Measurements from ENCODE around the gene BDNF. TPM values are rescaled to one million over a fixed set of nuclear protein-coding genes. Genes with fewer than 3 reads are reported as not detected.
"Not testable (repeated sequence)": the region's sequence is repeated elsewhere in the genome, so short reads cannot be mapped to it uniquely, and the experiment has no call there.

BDNF gene
- total and polyA plus RNA-seq, 2 donors (not counting 1 experiment from before 2014, with no cell fraction given): not detected

- WGBS (ENCODE audit: insufficient coverage): 97% methylated on average over 6 of the region's 10 CpGs
- CTCF ChIA-PET; H3K9me3 ChIP-seq (ENCODE audit: control extremely low read depth in 1 of 3, control insufficient read depth in 2 of 3, insufficient read depth in 1 of 3, low read length in 2 of 3); DNase-seq; POLR2A ChIA-PET; H4K20me1 ChIP-seq (ENCODE audit: control insufficient read depth, insufficient read depth, low read length, poor library complexity, severe bottlenecking); H3K27me3 ChIP-seq (replicated peaks in 1 of 4; ENCODE audit: control extremely low read depth in 1 of 4, control insufficient read depth in 3 of 4, insufficient read depth in 4 of 4, low read length in 3 of 4); H3K4me3 ChIP-seq (ENCODE audit: control extremely low read depth in 1 of 5, extremely low read depth in 1 of 5, insufficient read depth in 1 of 5, low read depth in 2 of 5, low read length in 4 of 5); H3K27me3 Mint-ChIP-seq; H3K27ac Mint-ChIP-seq; H3K4me1 Mint-ChIP-seq; ATAC-seq (ENCODE audit: low read depth); H3K36me3 ChIP-seq (replicated peaks in 1 of 2; ENCODE audit: control extremely low read depth in 1 of 2, control insufficient read depth in 1 of 2, extremely low read depth in 1 of 2, insufficient read depth in 2 of 2, low read length in 1 of 2); H3K9ac ChIP-seq (ENCODE audit: low read length); H3K4me2 ChIP-seq (replicated peaks; ENCODE audit: low read depth, low read length, poor library complexity, severe bottlenecking); H3K79me2 ChIP-seq (ENCODE audit: control insufficient read depth, insufficient read depth, low read length); H2AFZ ChIP-seq (ENCODE audit: insufficient read depth, low read depth, low read length, poor library complexity, severe bottlenecking); H3K4me1 ChIP-seq (ENCODE audit: control insufficient read depth in 2 of 2, insufficient read depth in 2 of 2, low read length in 2 of 2); H3K9me3 Mint-ChIP-seq (ENCODE audit: insufficient read depth); H3K4me3 Mint-ChIP-seq; H3K27ac ChIP-seq (ENCODE audit: low read length in 2 of 2); intact Hi-C loops (cut with micrococcal nuclease): not testable (repeated sequence)
Measured at GRCh38 chr11:27634282-27634681, 66.0 kb downstream of the BDNF start.

DNA sequence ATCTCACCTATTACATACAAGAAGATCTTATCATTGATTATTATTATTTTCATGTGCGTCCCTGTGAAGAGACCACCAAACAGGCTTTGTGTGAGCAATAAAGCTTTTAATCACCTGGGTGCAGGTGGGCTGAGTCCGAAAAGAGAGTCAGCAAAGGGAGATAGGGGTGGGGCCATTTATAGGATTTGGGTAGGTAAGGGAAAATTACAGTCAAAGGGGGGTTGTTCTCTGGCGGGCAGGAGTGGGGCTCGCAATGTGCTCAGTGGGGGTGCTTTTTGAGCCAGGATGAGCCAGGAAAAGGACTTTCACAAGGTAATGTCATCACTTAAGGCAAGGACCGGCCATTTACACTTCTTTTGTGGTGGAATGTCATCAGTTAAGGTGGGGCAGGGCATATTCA is 71.2 kb downstream of the BDNF start:
- H4K20me1 ChIP-seq (ENCODE audit: control insufficient read depth, insufficient read depth, low read length, poor library complexity, severe bottlenecking); H3K36me3 ChIP-seq (replicated peaks in 1 of 2; ENCODE audit: control extremely low read depth in 1 of 2, control insufficient read depth in 1 of 2, extremely low read depth in 1 of 2, insufficient read depth in 2 of 2, low read length in 1 of 2); H3K9ac ChIP-seq (ENCODE audit: low read length); H3K4me3 ChIP-seq (ENCODE audit: control extremely low read depth in 1 of 5, extremely low read depth in 1 of 5, insufficient read depth in 1 of 5, low read depth in 2 of 5, low read length in 4 of 5); H3K9me3 Mint-ChIP-seq (ENCODE audit: insufficient read depth); CTCF ChIA-PET; intact Hi-C loops (cut with micrococcal nuclease); H3K4me3 Mint-ChIP-seq; H3K27me3 ChIP-seq (replicated peaks in 1 of 4; ENCODE audit: control extremely low read depth in 1 of 4, control insufficient read depth in 3 of 4, insufficient read depth in 4 of 4, low read length in 3 of 4); H2AFZ ChIP-seq (ENCODE audit: insufficient read depth, low read depth, low read length, poor library complexity, severe bottlenecking); H3K27ac Mint-ChIP-seq; H3K9me3 ChIP-seq (ENCODE audit: control extremely low read depth in 1 of 3, control insufficient read depth in 2 of 3, insufficient read depth in 1 of 3, low read length in 2 of 3); H3K4me1 Mint-ChIP-seq; POLR2A ChIA-PET; H3K4me2 ChIP-seq (replicated peaks; ENCODE audit: low read depth, low read length, poor library complexity, severe bottlenecking); ATAC-seq (ENCODE audit: low read depth); H3K4me1 ChIP-seq (ENCODE audit: control insufficient read depth in 2 of 2, insufficient read depth in 2 of 2, low read length in 2 of 2); H3K27me3 Mint-ChIP-seq; DNase-seq; H3K27ac ChIP-seq (ENCODE audit: low read length in 2 of 2); H3K79me2 ChIP-seq (ENCODE audit: control insufficient read depth, insufficient read depth, low read length): not testable (repeated sequence)
- no CpG with 5 or more reads among the region's 5 CpGs for WGBS (ENCODE audit: insufficient coverage)

DNA sequence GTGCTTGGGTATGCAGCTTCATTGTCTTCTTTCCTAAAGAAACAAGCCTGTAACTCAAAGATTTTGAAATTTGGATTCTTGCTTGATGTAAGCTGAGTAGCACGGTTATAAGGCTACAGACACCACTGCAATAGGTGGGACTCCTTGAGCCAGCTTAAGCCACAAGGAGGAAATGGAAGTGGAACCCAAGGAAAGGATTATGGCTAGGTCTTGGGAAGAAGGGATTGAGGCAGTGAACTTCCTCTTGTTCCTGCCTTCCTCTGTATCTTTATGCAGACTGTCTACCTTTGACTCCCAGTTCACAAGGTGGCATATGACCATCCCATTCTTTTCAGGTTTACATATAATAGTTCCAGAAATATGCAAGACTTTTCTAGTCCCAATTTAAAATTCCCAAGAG is 72.3 kb downstream of the BDNF start:
- no peaks in the 10 kb centered on the region for H3K27me3 ChIP-seq (replicated peaks in 1 of 4; ENCODE audit: control extremely low read depth in 1 of 4, control insufficient read depth in 3 of 4, insufficient read depth in 4 of 4, low read length in 3 of 4)
- no peak overlapping the region for H3K9ac ChIP-seq (ENCODE audit: low read length)
- no peak overlapping the region for H3K4me2 ChIP-seq (replicated peaks; ENCODE audit: low read depth, low read length, poor library complexity, severe bottlenecking)
- Mint-ChIP-seq H3K4me3 (no peak overlapping the region), H3K9me3 (ENCODE audit: insufficient read depth) (no peaks in the 10 kb centered on the region), H3K27me3 (no peaks in the 10 kb centered on the region), H3K27ac (no peak overlapping the region), H3K4me1 (peaks cover 8% of the 10 kb centered on the region)
- no peak overlapping the region for H2AFZ ChIP-seq (ENCODE audit: insufficient read depth, low read depth, low read length, poor library complexity, severe bottlenecking)
- H3K36me3 ChIP-seq (replicated peaks in 1 of 2; ENCODE audit: control extremely low read depth in 1 of 2, control insufficient read depth in 1 of 2, extremely low read depth in 1 of 2, insufficient read depth in 2 of 2, low read length in 1 of 2): no peaks in the 10 kb centered on the region
- intact Hi-C loops (cut with micrococcal nuclease): no loop called here
- no peak for DNase-seq
- no peaks in the 10 kb centered on the region for H3K79me2 ChIP-seq (ENCODE audit: control insufficient read depth, insufficient read depth, low read length)
- no peaks in the 10 kb centered on the region for H3K4me1 ChIP-seq (ENCODE audit: control insufficient read depth in 2 of 2, insufficient read depth in 2 of 2, low read length in 2 of 2)
- no peak overlapping the region for H3K27ac ChIP-seq (ENCODE audit: low read length in 2 of 2)
- no peak for ATAC-seq (ENCODE audit: low read depth)
- H3K9me3 ChIP-seq (ENCODE audit: control extremely low read depth in 1 of 3, control insufficient read depth in 2 of 3, insufficient read depth in 1 of 3, low read length in 2 of 3): no peaks in the 10 kb centered on the region
- whole genome bisulfite sequencing (ENCODE audit: insufficient coverage): 100% methylated on average over 1 of the region's 1 CpG
- no peaks in the 10 kb centered on the region for H4K20me1 ChIP-seq (ENCODE audit: control insufficient read depth, insufficient read depth, low read length, poor library complexity, severe bottlenecking)
- no peak overlapping the region for H3K4me3 ChIP-seq (ENCODE audit: control extremely low read depth in 1 of 5, extremely low read depth in 1 of 5, insufficient read depth in 1 of 5, low read depth in 2 of 5, low read length in 4 of 5)
- TF ChIP-seq EZH2 (IDR thresholded peaks at IDR 0.05; ENCODE audit: borderline replicate concordance, insufficient read depth, low read depth, low read length, poor library complexity, severe bottlenecking) (no peak), CTCF (IDR thresholded peaks at IDR 0.05) (no peak)
- POLR2A ChIA-PET: no interaction called here
- CTCF ChIA-PET: no interaction called here

Measured in B cell (primary cell).